ENCODE data around the gene DEK.

- no peak for TF ChIP-seq FOXA1 (IDR thresholded peaks at IDR 0.05)
- TF ChIP-seq CTBP1 (IDR thresholded peaks at IDR 0.05; ENCODE audit: borderline replicate concordance): no peak
- TF ChIP-seq ZNF384 (IDR thresholded peaks at IDR 0.05): no peak
- no peak for TF ChIP-seq ELF4 (IDR thresholded peaks at IDR 0.05)
- TF ChIP-seq SP1 (IDR thresholded peaks at IDR 0.05): no peak
- TF ChIP-seq HDGF (IDR thresholded peaks at IDR 0.05; ENCODE audit: borderline replicate concordance): no peak
- no peak for TF ChIP-seq FOXM1 (IDR thresholded peaks at IDR 0.05; ENCODE audit: borderline replicate concordance)
- TF ChIP-seq BHLHE40 (IDR thresholded peaks at IDR 0.05; ENCODE audit: borderline replicate concordance): no peak
- TF ChIP-seq TARDBP (IDR thresholded peaks at IDR 0.05): no peak
- TF ChIP-seq ARNT (IDR thresholded peaks at IDR 0.05): no peak
- no peak for TF ChIP-seq L3MBTL2 (conservative IDR thresholded peaks at IDR 0.05)
- no peak for TF ChIP-seq SUZ12 (IDR thresholded peaks at IDR 0.05)
- no peak for TF ChIP-seq FOXK2 (IDR thresholded peaks at IDR 0.05)
These were observed 50.9 kb downstream of the DEK start for GRCh38 chr6:18213439-18213838.
